Esophagus squamous epithelium (tissue), 5 donors: ENCODE results near the gene REST. TPM values are rescaled to one million over a fixed set of nuclear protein-coding genes. Genes with fewer than 3 reads are reported as not detected.

Experiments used
- DNase-seq: peaks from one replicate; lab custom pipeline; 2025; lab: John Stamatoyannopoulos, UW
- H3K27ac ChIP-seq, 4 donors: fragments of 200-600 bp; sonication (generic); one replicate each; pipeline ENCODE4 v1.5.1; 2016 to 2019; ENCODE audit warnings: mild to moderate bottlenecking in 1 of 4
- H3K27me3 ChIP-seq, 4 donors: fragments of 200-600 bp; sonication (generic); 1 replicate in 3 of 4; 2 replicates in 1 of 4; pipeline versions ENCODE4 v1.5.1 to v1.6.0; 2017 to 2021; ENCODE audit warnings: antibody characterized with exemption in 1 of 4
- H3K36me3 ChIP-seq, 3 donors: fragments of 200-600 bp; sonication (generic); one replicate each; pipeline ENCODE4 v1.5.1; 2016 to 2019
- H3K4me1 ChIP-seq, 3 donors: fragments of 200-600 bp; sonication (generic); one replicate each; pipeline ENCODE4 v1.5.1; 2017 to 2019
- H3K4me3 ChIP-seq, 4 donors: fragments of 200-600 bp; sonication (generic); 1 replicate in 3 of 4; 2 replicates in 1 of 4; pipeline ENCODE4 v1.5.1; 2016 to 2019; ENCODE audit warnings: mild to moderate bottlenecking in 2 of 4, moderate library complexity in 1 of 4
- H3K9me3 ChIP-seq, 3 donors: fragments of 200-600 bp; sonication (generic); one replicate each; pipeline ENCODE4 v1.5.1; 2016 to 2019
- POLR2A ChIP-seq, 4 donors: fragments of 450-650 bp; IDR thresholded peaks; one replicate each; pipeline ENCODE4 v1.6.1; 2017; ENCODE audit warnings: antibody characterized with exemption in 4 of 4, mild to moderate bottlenecking in 4 of 4, moderate library complexity in 3 of 4
- WGBS, 2 donors: methylation state at CpG; one replicate each; pipeline ENCODE4 v1.1.5; 2018; 5-methylcytosine and 5-hydroxymethylcytosine counted together
- intact Hi-C: fragments of 100-400 bp; cut with DNase I; formaldehyde crosslinking; loops from one replicate; pipeline ENCODE4 v1.15.0; 2022
- small RNA-seq, 4 donors: library from RNA; depleted of rRNA; stranded (forward); fragments of <200 nt; gene quantifications; one replicate each; pipeline ENCODE3, GENCODE V24; 2016
- total RNA-seq, 4 donors: library from RNA; depleted of rRNA; stranded (reverse); fragments of >200 nt; gene quantifications; one replicate each; pipeline ENCODE4 v1.1.0, GENCODE V29; 2016
- TF ChIP-seq, protein P1 (sequence below), 6 experiments: fragments of 450-650 bp in 4 of 6; fragments of 200-600 bp in 2 of 6; sonication (generic) in 2 of 6; IDR thresholded peaks; one replicate each; pipeline ENCODE4 v1.5.1; 2016 to 2019; ENCODE audit warnings: antibody characterized with exemption in 6 of 6, mild to moderate bottlenecking in 4 of 6, moderate library complexity in 4 of 6
- donor health status: DM: yes; HTN: yes; CAD: no.

Gene REST
- total RNA-seq, 4 donors from 2014 or later, result 19.3 to 28.3 (median 22.7) TPM

DNA sequence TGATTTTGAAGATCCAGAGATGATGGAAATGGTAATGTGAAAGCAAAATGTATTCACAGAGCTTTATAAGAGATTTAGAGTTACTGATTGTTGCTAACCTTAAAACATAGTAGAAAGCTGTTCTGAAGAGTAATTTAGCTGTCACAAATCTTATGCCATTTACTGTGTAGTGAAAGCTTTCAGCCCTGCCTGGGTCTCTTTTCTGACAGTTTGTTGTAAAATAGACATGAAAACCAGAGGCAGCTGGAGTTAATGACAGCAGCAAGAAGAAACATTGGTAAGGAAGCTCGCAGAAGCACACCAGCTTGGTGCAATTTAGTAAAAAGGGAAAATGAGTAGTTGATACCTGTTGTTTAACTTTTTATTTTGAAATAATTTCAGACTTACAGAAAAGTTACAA lies 92.1 kb downstream of the REST start:
- H3K27me3 ChIP-seq, result no peaks in the 10 kb centered on the region
- 86 to 96% methylated on average over 1 of the region's 1 CpG for WGBS, 2 donors
- no peak overlapping the region for H3K27ac ChIP-seq
- H3K36me3 ChIP-seq, result peaks cover 4 to 98% (median 31%) of the 10 kb centered on the region in 3 donors
- DNase-seq, result no peak
- H3K9me3 ChIP-seq, result no peaks in the 10 kb centered on the region
- TF ChIP-seq POLR2A (IDR thresholded peaks at IDR 0.05), result no peak
- TF ChIP-seq, protein P1, sequence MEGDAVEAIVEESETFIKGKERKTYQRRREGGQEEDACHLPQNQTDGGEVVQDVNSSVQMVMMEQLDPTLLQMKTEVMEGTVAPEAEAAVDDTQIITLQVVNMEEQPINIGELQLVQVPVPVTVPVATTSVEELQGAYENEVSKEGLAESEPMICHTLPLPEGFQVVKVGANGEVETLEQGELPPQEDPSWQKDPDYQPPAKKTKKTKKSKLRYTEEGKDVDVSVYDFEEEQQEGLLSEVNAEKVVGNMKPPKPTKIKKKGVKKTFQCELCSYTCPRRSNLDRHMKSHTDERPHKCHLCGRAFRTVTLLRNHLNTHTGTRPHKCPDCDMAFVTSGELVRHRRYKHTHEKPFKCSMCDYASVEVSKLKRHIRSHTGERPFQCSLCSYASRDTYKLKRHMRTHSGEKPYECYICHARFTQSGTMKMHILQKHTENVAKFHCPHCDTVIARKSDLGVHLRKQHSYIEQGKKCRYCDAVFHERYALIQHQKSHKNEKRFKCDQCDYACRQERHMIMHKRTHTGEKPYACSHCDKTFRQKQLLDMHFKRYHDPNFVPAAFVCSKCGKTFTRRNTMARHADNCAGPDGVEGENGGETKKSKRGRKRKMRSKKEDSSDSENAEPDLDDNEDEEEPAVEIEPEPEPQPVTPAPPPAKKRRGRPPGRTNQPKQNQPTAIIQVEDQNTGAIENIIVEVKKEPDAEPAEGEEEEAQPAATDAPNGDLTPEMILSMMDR (IDR thresholded peaks at IDR 0.05), result no peak
- intact Hi-C loops, result no loop called here
- no peak overlapping the region for H3K4me3 ChIP-seq
- peaks cover 0 to 12% (median 11%) of the 10 kb centered on the region in 3 donors for H3K4me1 ChIP-seq

DNA sequence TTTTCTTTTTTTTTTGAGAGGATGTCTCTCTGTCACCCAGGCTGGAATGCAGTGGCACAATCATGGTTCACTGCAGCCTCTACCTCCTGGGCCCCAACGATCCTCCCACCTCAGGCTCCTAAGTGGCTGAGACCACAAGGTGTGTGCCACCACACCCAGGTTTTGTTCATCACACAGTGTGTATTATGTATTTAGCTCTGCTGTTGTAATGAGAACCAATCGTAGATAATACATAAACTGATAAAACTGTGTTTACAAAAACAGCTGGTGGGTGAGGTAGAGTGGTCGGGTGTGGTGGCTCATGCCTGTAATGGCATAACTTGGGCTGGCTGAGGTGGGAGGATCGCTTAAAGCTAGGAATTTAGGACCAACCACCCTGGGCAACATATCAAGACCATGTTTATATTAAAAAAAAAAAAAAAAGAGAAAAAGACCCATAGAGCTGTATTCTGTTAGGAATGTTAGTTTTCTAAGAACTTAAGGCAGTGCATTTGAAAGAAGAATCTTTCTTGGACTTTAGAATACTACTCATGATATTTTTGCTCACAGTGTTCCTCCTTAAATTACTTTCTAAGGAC lies 105.9 kb downstream of the REST start:
- Histone ChIP-seq H3K4me3 (no peak overlapping the region), H3K4me1 (no peaks in the 10 kb centered on the region), H3K27me3 (no peaks in the 10 kb centered on the region), H3K27ac (no peak overlapping the region), H3K9me3 (no peaks in the 10 kb centered on the region), H3K36me3 (peaks cover 6 to 100% (median 37%) of the 10 kb centered on the region in 3 donors)
- no peak for TF ChIP-seq POLR2A (IDR thresholded peaks at IDR 0.05)
- TF ChIP-seq, protein P1 (IDR thresholded peaks at IDR 0.05), result no peak
- intact Hi-C loops, result no loop called here
- no peak for DNase-seq
- 82 to 89% methylated on average over 4 of the region's 4 CpGs for WGBS, 2 donors

Small RNA genes within 50 kb of the gene (small RNA-seq; reads per million reads assigned to genes)
- gene RNU6-998P, result 0 reads per million in 4 donors

Other genes with a start within 250 kb of the REST start
- gene HOPX, start 226.6 kb upstream of the REST start, total RNA-seq, result 100 to 1,000 TPM; 319 to 373 (median 338) TPM
- gene SPINK2, start 86.2 kb upstream of the REST start, total RNA-seq, result 1 to 10 TPM in 2 of 4 donors, under 1 TPM in 1, not detected in 1; 0.76 to 1.5 (median 1.1) TPM
- gene NOA1, start 69.7 kb downstream of the REST start, total RNA-seq, result 10 to 100 TPM; 18.7 to 30.2 (median 23.9) TPM
- gene POLR2B, start 71.0 kb downstream of the REST start, total RNA-seq, result 10 to 100 TPM; 25.2 to 92.2 (median 77.0) TPM
- gene IGFBP7, start 202.5 kb downstream of the REST start, total RNA-seq, result 100 to 1,000 TPM in 2 of 4 donors, 10 to 100 TPM in 2; 26.4 to 135 (median 91.3) TPM